ENCODE measurements around the gene SH3D19.

DNA sequence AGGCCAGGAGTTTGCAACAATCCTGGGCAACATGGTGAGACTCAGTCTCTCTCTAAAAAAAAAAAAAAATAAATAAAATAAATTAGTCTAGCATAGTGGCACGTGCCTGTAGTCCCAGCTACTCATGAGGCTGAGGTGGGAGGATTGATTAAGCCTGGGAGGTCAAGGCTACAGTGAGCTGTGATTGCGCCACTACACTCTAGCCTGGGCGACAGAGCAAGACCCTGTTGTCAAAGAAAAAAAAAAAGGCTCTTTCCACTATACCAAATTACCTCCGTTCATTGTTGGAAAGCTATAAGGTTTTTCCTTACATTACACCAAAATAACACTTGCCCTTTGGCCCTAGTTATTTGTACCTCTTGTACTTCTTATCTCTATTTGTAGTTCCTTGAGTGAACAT lies 58.3 kb downstream of the SH3D19 start:
- TF ChIP-seq TAF1 (IDR thresholded peaks at IDR 0.05; ENCODE audit: low read depth, low read length) (no peak), POLR2A (IDR thresholded peaks at IDR 0.05; ENCODE audit: low read depth, low read length) (no peak), POLR2AphosphoS5 (IDR thresholded peaks at IDR 0.05; ENCODE audit: low read depth, low read length) (no peak), PAX5 (IDR thresholded peaks at IDR 0.05; ENCODE audit: insufficient read depth, low read length, severe bottlenecking) (no peak)

Data from GM12891 (cell line).